Measurements from ENCODE around the gene UNC5CL. TPM values are rescaled to one million over a fixed set of nuclear protein-coding genes. Genes with fewer than 3 reads are reported as not detected.

Gene UNC5CL
- total and polyA plus RNA-seq, 2 donors (not counting 1 experiment from before 2014, with no cell fraction given), result 4.5 to 4.7 TPM

DNA sequence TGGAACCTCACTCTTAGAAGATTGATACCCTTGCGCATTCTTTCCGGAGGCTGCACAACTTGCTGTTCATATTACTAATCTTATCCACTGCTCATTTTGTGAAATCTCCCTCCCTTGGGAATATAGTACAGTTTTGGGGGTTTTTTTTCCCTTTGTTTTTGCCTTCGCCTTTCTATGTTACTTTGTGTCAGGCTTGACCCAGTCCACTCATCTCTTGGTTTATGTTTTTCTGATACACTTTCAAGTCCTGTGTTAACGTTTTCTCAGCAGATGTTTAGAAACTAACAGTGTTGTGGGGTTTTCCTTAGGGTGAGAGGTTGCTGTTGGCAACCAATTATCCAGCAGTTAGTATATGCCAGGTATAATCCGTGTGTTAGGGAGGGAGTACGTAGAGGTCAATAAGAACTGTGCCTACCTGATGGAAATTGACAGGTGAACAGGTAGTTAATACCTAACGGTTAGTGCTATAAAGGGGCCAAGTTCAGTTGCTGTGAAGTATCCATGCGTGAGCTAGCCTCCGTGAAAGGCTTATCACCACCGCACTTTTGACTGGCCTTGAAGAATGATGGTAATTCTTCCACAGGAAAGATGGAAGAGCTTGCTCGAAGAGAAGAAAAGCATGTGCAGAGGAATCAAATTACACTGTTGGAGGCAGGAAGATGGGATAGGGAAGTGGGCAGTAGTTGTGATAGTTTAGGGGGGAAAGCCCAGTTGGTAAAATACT is 35.1 kb upstream of the UNC5CL start:
- TF ChIP-seq CTCF (IDR thresholded peaks at IDR 0.05), result no peak
- no peak for TF ChIP-seq EZH2 (IDR thresholded peaks at IDR 0.05; ENCODE audit: borderline replicate concordance, insufficient read depth, low read depth, low read length, poor library complexity, severe bottlenecking)
- Histone ChIP-seq H3K4me3 (ENCODE audit: control extremely low read depth in 1 of 5, extremely low read depth in 1 of 5, insufficient read depth in 1 of 5, low read depth in 2 of 5, low read length in 4 of 5) (peak overlapping the region; percentile 80 to 96 (median 94)), H3K79me2 (ENCODE audit: control insufficient read depth, insufficient read depth, low read length) (peaks cover 66% of the 10 kb centered on the region), H4K20me1 (ENCODE audit: control insufficient read depth, insufficient read depth, low read length, poor library complexity, severe bottlenecking) (no peaks in the 10 kb centered on the region), H3K27me3 (replicated peaks in 1 of 4; ENCODE audit: control extremely low read depth in 1 of 4, control insufficient read depth in 3 of 4, insufficient read depth in 4 of 4, low read length in 3 of 4) (no peaks in the 10 kb centered on the region), H3K4me2 (replicated peaks; ENCODE audit: low read depth, low read length, poor library complexity, severe bottlenecking) (peak overlapping the region; percentile 89), H3K9ac (ENCODE audit: low read length) (peak overlapping the region; percentile 97), H3K9me3 (ENCODE audit: control extremely low read depth in 1 of 3, control insufficient read depth in 2 of 3, insufficient read depth in 1 of 3, low read length in 2 of 3) (no peaks in the 10 kb centered on the region), H3K27ac (ENCODE audit: low read length in 2 of 2) (peak overlapping the region; percentile 96 to 97), H3K4me1 (ENCODE audit: control insufficient read depth in 2 of 2, insufficient read depth in 2 of 2, low read length in 2 of 2) (peaks cover 31 to 34% of the 10 kb centered on the region in 2 donors), H2AFZ (ENCODE audit: insufficient read depth, low read depth, low read length, poor library complexity, severe bottlenecking) (peak overlapping the region; percentile 66), H3K36me3 (replicated peaks in 1 of 2; ENCODE audit: control extremely low read depth in 1 of 2, control insufficient read depth in 1 of 2, extremely low read depth in 1 of 2, insufficient read depth in 2 of 2, low read length in 1 of 2) (peaks cover 2 to 13% of the 10 kb centered on the region in 2 experiments)
- H3K4me3 Mint-ChIP-seq, result peak overlapping the region; percentile 94
- intact Hi-C loops (cut with micrococcal nuclease), result loop anchor here (1.0 to 10.0 kb wide), 7 partner anchors 201 to 1491 kb away; partner anchors contain the start of genes BYSL, FOXP4, MED20 and MRPS10
- DNase-seq (no peak), ATAC-seq (ENCODE audit: low read depth) (no peak)
- POLR2A ChIA-PET, result no interaction called here
- H3K9me3 Mint-ChIP-seq (ENCODE audit: insufficient read depth), result no peaks in the 10 kb centered on the region
- peak overlapping the region; percentile 94 for H3K27ac Mint-ChIP-seq
- peaks cover 53% of the 10 kb centered on the region for H3K4me1 Mint-ChIP-seq
- H3K27me3 Mint-ChIP-seq, result no peaks in the 10 kb centered on the region
- 17% methylated on average over 6 of the region's 11 CpGs for WGBS (ENCODE audit: insufficient coverage)
- CTCF ChIA-PET, result interaction anchor here (1.7 kb wide), 1 partner anchor 204 kb away, joined by 5 read pairs; no protein-coding TSS in a partner anchor
